Activated CD8-positive, alpha-beta memory T cell treated with anti-CD3 and anti-CD28 coated beads, Interleukin-2, amount 10 ng/mL, durations not matched to agents 7 days and 5 days (primary cell): ENCODE data around the gene TLR5. TPM values are rescaled to one million over a fixed set of nuclear protein-coding genes. Genes with fewer than 3 reads are reported as not detected.

Experiments
- ATAC-seq: fragments of 150-1000 bp; cut with Tn5 transposase; one replicate; pipeline ENCODE4 v1.10.0; 2021; ENCODE audit warnings: moderate library complexity
- CTCF ChIA-PET: fragments of 350-600 bp; sonication (Branson Sonifier 250); formaldehyde crosslinking; loops from one replicate; lab custom pipeline; 2021; ENCODE audit warnings: antibody characterized with exemption; lab: Charles Lee
- DNase-seq: peaks from one replicate; pipeline ENCODE4 v3.0.0-alpha.2; 2020
- H3K27ac Mint-ChIP-seq: one replicate; pipeline ENCODE4 v1.8.0; 2021; ENCODE audit warnings: mild to moderate bottlenecking, mixed read lengths
- H3K27me3 Mint-ChIP-seq: one replicate; pipeline ENCODE4 v1.8.0; 2021; ENCODE audit warnings: mixed read lengths
- H3K36me3 Mint-ChIP-seq: one replicate; pipeline ENCODE4 v1.8.0; 2021; ENCODE audit warnings: mild to moderate bottlenecking, mixed read lengths
- H3K4me1 Mint-ChIP-seq: one replicate; pipeline ENCODE4 v1.8.0; 2021; ENCODE audit warnings: mixed read lengths
- H3K4me3 Mint-ChIP-seq: one replicate; pipeline ENCODE4 v1.8.0; 2021; ENCODE audit warnings: mild to moderate bottlenecking, moderate library complexity, mixed read lengths
- H3K9me3 Mint-ChIP-seq: one replicate; pipeline ENCODE4 v1.8.0; 2022; ENCODE audit warnings: low read depth, mixed read lengths
- total RNA-seq, 2 experiments: library from RNA; stranded (reverse); gene quantifications; one replicate each; pipeline ENCODE4 v1.2.3, GENCODE V29; 2021

Gene TLR5
- total RNA-seq, 2 experiments from 2014 or later, result 0.09 to 0.80 TPM

DNA sequence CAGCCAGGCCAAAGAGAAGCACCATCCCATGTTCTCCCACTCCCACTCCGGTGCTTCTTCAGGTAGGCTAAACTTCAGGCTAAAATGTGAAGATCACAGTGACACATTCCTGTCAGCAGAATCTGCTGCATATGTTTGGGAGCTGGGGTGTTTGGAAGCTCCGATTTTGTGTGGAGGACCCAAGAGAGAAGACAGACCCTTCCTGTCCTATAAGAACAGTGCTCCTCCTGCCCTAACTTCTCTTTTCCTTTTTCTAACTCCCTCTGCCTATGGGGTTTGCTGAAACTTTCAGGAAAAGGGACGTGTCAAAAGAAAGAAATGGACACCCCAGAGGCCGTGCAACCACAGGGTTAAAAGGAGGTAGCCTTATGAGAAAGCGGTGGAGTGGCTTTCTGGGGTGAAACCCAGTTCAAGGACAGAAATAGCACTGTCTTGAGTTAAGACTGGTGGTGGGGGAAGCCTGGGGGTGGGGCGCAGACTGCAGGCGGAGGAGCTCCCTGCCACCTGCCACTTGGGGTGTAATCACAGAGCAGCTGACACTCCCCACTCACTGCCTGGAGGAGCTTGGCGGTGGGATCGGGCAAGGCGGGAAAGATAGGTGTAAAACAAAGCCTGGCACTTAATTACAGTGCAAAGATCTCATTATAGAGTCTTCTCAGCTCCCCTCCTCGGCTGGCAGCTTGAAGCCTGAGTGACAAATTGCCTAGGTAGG, 645 bp upstream of the TLR5 start:
- CTCF ChIA-PET, result interaction anchor here (0.5 to 4.1 kb wide), 9 partner anchors 9 to 549 kb away, joined by 3 to 33 read pairs (median 3); no protein-coding TSS in a partner anchor

DNA sequence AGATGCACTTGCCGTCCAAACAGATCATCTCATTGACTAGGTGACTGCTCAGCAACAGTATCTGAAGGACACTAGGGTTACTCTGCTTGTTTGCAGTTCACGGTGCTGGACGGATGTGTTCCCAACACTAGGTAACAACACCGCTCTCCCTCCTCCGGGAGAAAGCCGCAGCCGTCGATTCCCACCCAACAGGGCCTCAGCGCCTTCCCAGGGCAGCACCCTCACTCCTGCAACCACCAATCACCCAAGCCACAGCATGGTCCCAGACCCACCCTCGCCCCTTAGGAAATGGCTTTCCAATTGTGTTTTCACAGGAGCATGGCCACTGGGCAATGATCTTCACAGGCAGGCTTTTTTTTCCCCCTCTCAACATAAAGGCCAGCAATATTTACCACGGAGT, 779 bp downstream of the TLR5 start:
- peaks cover 7% of the 10 kb centered on the region for H3K4me1 Mint-ChIP-seq
- CTCF ChIA-PET, result interaction anchor here (1.1 to 4.1 kb wide), 3 partner anchors 8 to 19 kb away, joined by 4 to 33 read pairs (median 15); no protein-coding TSS in a partner anchor
- no peaks in the 10 kb centered on the region for H3K9me3 Mint-ChIP-seq
- no peaks in the 10 kb centered on the region for H3K36me3 Mint-ChIP-seq
- peak overlapping the region; percentile 57 for H3K4me3 Mint-ChIP-seq
- no peak for ATAC-seq
- DNase-seq, result no peak
- no peak overlapping the region for H3K27ac Mint-ChIP-seq
- peaks cover 22% of the 10 kb centered on the region for H3K27me3 Mint-ChIP-seq

More for the DNA sequence above, 645 bp upstream of the TLR5 start:
- H3K4me3 Mint-ChIP-seq, result peak overlapping the region; percentile 57
- no peak overlapping the region for H3K27ac Mint-ChIP-seq
- H3K27me3 Mint-ChIP-seq, result peaks cover 22% of the 10 kb centered on the region
- H3K4me1 Mint-ChIP-seq, result peaks cover 7% of the 10 kb centered on the region
- DNase-seq (no peak), ATAC-seq (no peak)
- H3K9me3 Mint-ChIP-seq, result no peaks in the 10 kb centered on the region
- H3K36me3 Mint-ChIP-seq, result no peaks in the 10 kb centered on the region

DNA sequence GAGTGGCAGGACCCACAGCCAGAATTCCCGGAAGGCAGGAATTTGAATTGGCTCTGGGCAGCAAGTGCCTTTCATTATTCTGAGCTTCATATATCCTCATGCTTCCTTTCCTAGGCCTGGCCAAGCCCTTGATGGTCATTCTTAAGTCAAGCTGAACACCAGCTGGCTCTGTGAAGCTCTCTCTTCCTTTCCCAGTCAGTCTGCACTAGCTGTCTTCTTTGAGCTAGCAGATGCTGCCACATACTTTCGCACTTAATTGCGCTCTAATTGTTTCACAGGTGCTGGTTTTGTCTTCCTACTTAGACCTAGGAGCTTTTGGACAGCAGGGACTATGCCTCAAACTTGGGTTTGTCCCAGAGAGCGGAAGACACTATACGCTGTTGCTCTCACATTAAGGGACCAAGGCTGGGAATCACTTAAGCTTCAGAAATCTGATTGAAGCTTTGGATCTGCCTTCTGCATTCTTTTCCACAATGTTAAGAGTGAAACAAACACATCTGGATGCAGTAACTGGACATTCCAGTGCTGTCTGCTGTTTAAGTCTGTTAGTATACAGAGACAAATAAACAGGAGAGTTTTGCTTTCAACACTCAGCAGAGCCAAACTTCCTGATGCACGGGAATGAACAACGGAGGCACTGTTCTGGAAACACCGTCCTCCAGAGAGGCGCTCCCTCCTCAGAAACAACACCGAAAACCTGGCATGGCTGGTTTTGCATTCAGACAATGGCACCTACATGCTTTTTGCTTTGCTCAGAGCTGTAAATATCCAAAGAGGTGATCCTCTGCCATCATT, 2.2 kb downstream of the TLR5 start:
- CTCF ChIA-PET, result interaction anchor here (0.9 to 4.1 kb wide), 5 partner anchors 6 to 17 kb away, joined by 3 to 33 read pairs (median 5); no protein-coding TSS in a partner anchor
- H3K9me3 Mint-ChIP-seq, result no peaks in the 10 kb centered on the region
- no peak overlapping the region for H3K27ac Mint-ChIP-seq
- peaks cover 7% of the 10 kb centered on the region for H3K4me1 Mint-ChIP-seq
- H3K27me3 Mint-ChIP-seq, result peaks cover 29% of the 10 kb centered on the region
- DNase-seq (no peak), ATAC-seq (no peak)
- no peaks in the 10 kb centered on the region for H3K36me3 Mint-ChIP-seq
- H3K4me3 Mint-ChIP-seq, result no peak overlapping the region

DNA sequence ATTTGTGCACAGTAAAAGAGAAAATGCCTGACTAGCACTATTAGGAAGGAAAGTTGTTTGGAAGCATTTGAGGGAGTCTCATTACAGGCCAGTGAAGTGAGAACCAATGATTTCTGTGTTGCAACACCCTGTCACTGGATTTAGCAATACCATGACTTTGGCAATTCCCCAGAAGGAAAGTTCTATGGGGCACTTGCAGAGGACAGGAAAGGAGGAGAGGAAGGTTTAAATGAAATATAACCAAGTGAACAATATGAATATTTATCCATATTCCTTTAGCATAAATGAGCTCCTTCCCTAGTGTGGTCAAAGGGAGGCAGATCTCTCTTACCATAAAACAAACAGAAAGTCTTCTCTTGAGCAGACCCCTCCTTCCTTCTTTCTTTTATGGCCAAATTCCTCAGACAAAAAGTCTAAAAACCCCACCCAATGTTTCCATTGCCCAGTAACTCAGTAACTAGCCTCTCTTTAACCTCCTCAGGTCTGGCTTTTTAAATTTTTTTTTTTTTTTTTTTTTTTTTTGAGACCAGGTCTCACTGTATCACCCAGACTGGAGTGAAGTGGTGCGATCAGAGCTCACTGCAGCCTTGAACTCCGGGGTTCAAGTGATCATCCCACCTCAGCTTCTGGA, 5.5 kb downstream of the TLR5 start:
- H3K4me3 Mint-ChIP-seq, result no peak overlapping the region
- CTCF ChIA-PET, result interaction anchor here (0.6 to 2.2 kb wide), 5 partner anchors 8 to 404 kb away, joined by 3 to 6 read pairs (median 3); no protein-coding TSS in a partner anchor
- no peaks in the 10 kb centered on the region for H3K9me3 Mint-ChIP-seq
- peaks cover 7% of the 10 kb centered on the region for H3K4me1 Mint-ChIP-seq
- peaks cover 49% of the 10 kb centered on the region for H3K27me3 Mint-ChIP-seq
- H3K36me3 Mint-ChIP-seq, result no peaks in the 10 kb centered on the region
- no peak overlapping the region for H3K27ac Mint-ChIP-seq
- DNase-seq, result no peak
- no peak for ATAC-seq

DNA sequence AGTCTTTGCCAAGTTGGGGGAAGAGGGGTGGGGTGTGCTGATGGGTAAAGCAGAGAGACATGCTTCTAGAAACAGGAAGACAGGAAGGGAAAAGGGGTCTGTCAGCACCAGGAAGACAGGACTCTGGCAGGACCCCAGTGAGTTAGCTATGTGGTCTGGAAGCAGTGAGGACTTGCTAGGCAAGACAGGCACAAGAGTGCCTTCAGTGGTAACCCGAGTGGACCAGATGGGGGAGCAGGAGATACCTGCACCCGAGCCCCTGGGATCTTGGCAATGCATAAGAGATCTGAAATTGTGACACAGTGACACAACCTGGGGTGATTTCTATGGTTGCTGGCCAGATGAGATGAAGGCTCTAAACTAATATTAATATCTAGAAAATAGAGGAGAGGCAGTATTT, 7.0 kb downstream of the TLR5 start:
- Mint-ChIP-seq H3K4me3 (no peak overlapping the region), H3K36me3 (no peaks in the 10 kb centered on the region), H3K9me3 (no peaks in the 10 kb centered on the region), H3K27me3 (peaks cover 60% of the 10 kb centered on the region), H3K4me1 (peaks cover 7% of the 10 kb centered on the region), H3K27ac (no peak overlapping the region)
- CTCF ChIA-PET, result interaction anchor here (2.2 to 3.3 kb wide), 2 partner anchors 7 to 9 kb away, joined by 6 to 33 read pairs; partner anchors contain the start of gene TLR5
- no peak for DNase-seq
- no peak for ATAC-seq

DNA sequence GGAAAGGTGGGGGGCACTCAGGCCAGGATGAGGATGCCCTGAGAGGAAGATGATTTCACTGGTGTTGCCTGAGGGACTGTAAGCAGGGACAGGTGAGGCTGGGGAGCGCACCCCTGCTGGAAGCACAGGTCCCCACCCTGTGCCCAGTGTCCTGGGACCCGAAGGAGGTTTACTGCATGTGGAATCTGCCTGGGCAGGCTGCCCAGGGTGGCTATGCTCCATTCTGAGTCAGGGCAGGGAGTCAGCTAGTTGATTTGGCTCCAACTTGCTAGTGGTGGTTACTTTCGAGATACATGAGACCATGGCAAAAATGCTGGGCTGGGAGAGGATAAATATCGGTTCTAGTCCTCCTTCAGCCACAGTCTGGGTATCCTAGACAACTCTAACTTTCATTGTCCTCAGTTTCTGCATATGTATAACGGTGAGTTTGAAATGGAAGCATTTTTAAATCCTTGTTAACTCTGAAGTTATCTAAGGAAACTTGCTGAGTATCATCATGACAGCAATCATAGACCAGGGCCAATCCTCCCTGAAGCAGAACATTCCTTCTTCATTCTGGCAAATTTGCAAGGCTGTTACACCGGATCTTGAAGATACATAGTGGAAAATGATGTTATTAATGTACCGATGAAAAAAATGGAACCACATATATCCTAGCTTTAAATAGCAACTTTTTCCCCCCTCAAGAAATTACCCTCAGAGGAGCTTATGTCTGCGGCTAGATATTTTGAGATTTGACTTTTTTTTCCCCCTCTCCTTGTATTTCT, 7.7 kb downstream of the TLR5 start:
- DNase-seq, result no peak
- no peaks in the 10 kb centered on the region for H3K9me3 Mint-ChIP-seq
- H3K4me1 Mint-ChIP-seq, result peaks cover 7% of the 10 kb centered on the region
- H3K27ac Mint-ChIP-seq, result no peak overlapping the region
- H3K27me3 Mint-ChIP-seq, result peaks cover 65% of the 10 kb centered on the region
- no peak overlapping the region for H3K4me3 Mint-ChIP-seq
- ATAC-seq, result no peak
- H3K36me3 Mint-ChIP-seq, result no peaks in the 10 kb centered on the region
- CTCF ChIA-PET, result interaction anchor here (2.2 to 4.2 kb wide), 3 partner anchors 8 to 11 kb away, joined by 6 to 59 read pairs (median 33); partner anchors contain the start of gene TLR5

DNA sequence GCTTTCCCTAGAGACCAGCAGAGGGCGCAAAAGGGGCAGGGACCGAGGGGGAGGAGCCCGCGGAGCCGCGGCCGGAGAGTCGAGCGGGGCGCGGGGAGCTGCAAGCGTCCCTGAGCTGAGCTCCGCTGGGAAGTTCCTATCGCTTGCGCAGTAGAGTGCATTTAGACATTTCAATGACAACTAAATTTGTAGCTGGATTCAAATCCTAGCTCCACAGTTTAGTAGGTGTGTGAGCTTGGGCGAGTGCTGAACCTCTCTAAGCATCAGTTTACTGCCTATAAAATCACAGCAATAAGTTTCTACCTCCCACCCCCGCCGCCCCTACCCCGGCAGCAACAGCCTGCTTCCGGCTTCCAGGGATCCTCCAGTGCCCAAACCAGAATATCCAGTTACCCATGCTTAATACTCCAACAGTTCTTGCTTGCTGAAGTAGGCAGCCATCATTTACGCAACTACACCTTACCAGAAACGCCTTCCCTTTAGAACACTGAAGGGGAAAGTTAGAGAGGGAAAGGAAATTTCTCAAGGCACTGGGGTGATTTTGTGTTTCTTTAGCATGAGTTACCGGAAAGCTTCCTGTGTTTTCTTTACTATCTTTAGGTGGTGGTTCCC, 9.1 kb downstream of the TLR5 start:
- no peak overlapping the region for H3K27ac Mint-ChIP-seq
- CTCF ChIA-PET, result interaction anchor here (0.6 to 4.2 kb wide), 27 partner anchors 9 to 574 kb away, joined by 3 to 59 read pairs (median 4); partner anchors contain the start of gene TLR5
- no peaks in the 10 kb centered on the region for H3K9me3 Mint-ChIP-seq
- H3K27me3 Mint-ChIP-seq, result peaks cover 62% of the 10 kb centered on the region
- peak; percentile 79 for DNase-seq
- peaks cover 12% of the 10 kb centered on the region for H3K4me1 Mint-ChIP-seq
- no peak overlapping the region for H3K4me3 Mint-ChIP-seq
- no peaks in the 10 kb centered on the region for H3K36me3 Mint-ChIP-seq
- peak; percentile 88 for ATAC-seq

DNA sequence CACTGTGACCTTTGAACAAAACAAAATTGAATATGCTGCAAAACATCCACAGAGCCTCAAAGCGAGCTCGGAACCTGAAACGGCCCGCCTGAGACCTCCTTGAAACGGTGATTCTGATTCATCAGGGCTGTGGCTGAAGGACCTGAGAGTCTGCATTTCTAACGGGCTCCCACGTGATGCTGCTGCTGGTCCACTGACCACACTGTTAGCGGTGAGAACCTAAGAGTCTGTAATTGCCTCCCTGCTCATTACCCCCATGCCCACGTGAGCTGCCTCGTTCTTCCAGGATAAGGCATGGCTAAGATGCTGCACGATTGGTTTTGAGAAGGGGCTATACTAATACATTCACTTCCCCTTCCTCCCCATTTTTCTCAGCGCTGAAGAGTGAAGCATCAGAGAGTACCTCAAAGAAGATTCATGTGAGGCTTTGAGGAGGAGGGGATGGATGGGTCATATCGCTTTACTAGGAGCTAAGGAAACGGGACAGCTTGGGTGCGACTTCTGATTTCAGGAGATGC, 9.7 kb downstream of the TLR5 start:
- peaks cover 60% of the 10 kb centered on the region for H3K27me3 Mint-ChIP-seq
- no peaks in the 10 kb centered on the region for H3K36me3 Mint-ChIP-seq
- peaks cover 12% of the 10 kb centered on the region for H3K4me1 Mint-ChIP-seq
- ATAC-seq (no peak), DNase-seq (no peak)
- CTCF ChIA-PET, result interaction anchor here (0.7 to 4.2 kb wide), 26 partner anchors 9 to 573 kb away, joined by 3 to 59 read pairs (median 4); partner anchors contain the start of gene TLR5
- H3K4me3 Mint-ChIP-seq, result no peak overlapping the region
- no peaks in the 10 kb centered on the region for H3K9me3 Mint-ChIP-seq
- no peak overlapping the region for H3K27ac Mint-ChIP-seq

DNA sequence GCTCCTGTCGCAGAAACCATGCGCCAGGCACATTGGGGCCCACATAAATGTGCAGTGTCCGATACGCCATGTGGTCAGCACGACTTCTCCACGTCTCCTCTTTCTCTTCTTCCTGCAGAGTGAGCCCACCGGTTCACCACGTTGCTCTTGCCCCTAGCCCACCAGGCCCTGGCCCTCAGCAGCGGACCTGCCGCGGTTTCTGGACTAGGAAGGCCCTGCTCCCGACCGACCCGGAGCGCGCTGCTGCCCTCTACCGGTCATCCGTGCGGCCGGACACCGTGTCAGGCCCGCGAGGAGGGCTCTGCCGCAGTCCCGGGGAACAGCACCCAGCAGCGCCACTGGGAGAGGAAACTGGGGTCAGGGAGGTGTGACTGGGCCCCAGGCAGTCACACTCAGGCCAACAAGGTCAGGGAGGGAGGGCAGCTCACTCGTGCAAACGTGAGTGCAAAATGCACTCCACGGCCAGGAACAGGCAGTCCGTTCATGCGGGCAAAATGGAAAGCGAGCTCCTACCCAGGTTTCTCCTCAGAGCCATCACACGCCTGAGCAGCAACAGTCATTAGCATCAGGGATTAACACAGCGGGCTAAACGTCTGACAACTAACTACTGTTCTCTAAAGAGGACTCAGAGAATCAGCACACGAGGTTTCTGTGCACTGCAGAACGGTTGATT, 13.7 kb downstream of the TLR5 start:
- Mint-ChIP-seq H3K4me1 (peaks cover 23% of the 10 kb centered on the region), H3K27ac (no peak overlapping the region), H3K4me3 (no peak overlapping the region), H3K36me3 (no peaks in the 10 kb centered on the region), H3K27me3 (peaks cover 40% of the 10 kb centered on the region), H3K9me3 (no peaks in the 10 kb centered on the region)
- CTCF ChIA-PET, result interaction anchor here (0.7 to 1.4 kb wide), 4 partner anchors 9 to 492 kb away, joined by 3 to 4 read pairs (median 3); no protein-coding TSS in a partner anchor
- DNase-seq (peak; percentile 64), ATAC-seq (peak; percentile 75)

DNA sequence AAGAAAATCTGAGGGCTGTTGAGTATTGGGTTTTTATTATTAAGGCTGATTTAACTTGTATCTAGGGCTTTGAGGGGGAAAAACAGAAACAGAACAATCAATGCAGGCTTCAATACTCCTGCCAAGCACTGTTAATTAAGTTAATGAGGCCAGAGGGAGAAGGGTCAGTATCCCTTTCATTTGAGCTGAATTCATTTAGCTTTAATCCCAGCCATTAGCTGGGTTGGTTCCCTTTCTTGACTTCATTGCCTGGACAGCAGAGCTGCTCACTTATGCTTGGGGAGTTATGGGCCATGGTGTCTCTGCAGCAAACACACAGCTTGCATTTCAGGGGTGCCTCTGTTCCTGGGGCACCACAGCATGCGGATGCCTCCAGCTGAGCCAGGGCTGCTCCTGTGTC, 16.3 kb downstream of the TLR5 start:
- H3K27ac Mint-ChIP-seq, result no peak overlapping the region
- H3K4me1 Mint-ChIP-seq, result peaks cover 25% of the 10 kb centered on the region
- DNase-seq, result no peak
- ATAC-seq, result no peak
- no peak overlapping the region for H3K4me3 Mint-ChIP-seq
- H3K9me3 Mint-ChIP-seq, result no peaks in the 10 kb centered on the region
- CTCF ChIA-PET, result interaction anchor here (1.4 kb wide), 1 partner anchor 10 kb away, joined by 6 read pairs; no protein-coding TSS in a partner anchor
- peaks cover 26% of the 10 kb centered on the region for H3K27me3 Mint-ChIP-seq
- H3K36me3 Mint-ChIP-seq, result no peaks in the 10 kb centered on the region

DNA sequence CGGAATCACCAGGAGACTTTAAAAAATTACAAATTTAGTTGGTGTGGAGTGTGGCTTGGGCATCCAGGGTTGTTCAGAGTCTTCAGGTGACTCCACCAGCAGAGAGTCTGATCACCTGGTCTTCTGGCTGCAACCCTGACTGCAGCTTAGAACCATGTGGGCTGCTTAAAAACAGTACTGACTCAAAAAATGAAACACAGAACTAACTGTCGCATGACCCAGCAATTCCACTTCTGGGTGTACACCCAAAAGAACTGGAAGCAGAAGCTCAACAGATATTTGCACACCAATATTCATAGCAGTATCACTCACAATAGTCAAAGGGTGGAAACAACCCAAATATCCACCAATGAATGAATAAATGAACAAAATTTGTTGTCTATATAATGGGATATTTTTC, 17.3 kb downstream of the TLR5 start:
- peaks cover 19% of the 10 kb centered on the region for H3K27me3 Mint-ChIP-seq
- H3K27ac Mint-ChIP-seq, result no peak overlapping the region
- CTCF ChIA-PET, result interaction anchor here (1.0 to 3.8 kb wide), 2 partner anchors 7 to 14 kb away, joined by 3 to 59 read pairs; no protein-coding TSS in a partner anchor
- no peaks in the 10 kb centered on the region for H3K36me3 Mint-ChIP-seq
- DNase-seq (no peak), ATAC-seq (peak; percentile 24)
- no peak overlapping the region for H3K4me3 Mint-ChIP-seq
- H3K9me3 Mint-ChIP-seq, result no peaks in the 10 kb centered on the region
- peaks cover 25% of the 10 kb centered on the region for H3K4me1 Mint-ChIP-seq
